NB4 (cell line): ENCODE measurements around the gene CDH12.
"Not testable (repeated sequence)": the region's sequence is repeated elsewhere in the genome, so short reads cannot be mapped to it uniquely, and the experiment has no call there.

ENCODE experiments used
- DNase-seq: peaks from one replicate; pipeline ENCODE4 v3.0.0; 2010; ENCODE audit warnings: low read depth
- H3K4me3 ChIP-seq: one replicate; pipeline ENCODE4 v1.5.1; 2011; ENCODE audit warnings: mild to moderate bottlenecking, low read depth, low read length, moderate library complexity
- CTCF ChIP-seq: IDR thresholded peaks from one replicate; pipeline ENCODE4 v1.5.1; 2012; ENCODE audit warnings: low read depth, low read length
- MAX ChIP-seq: IDR thresholded peaks from 2 replicates; pipeline ENCODE4 v1.6.1; 2011; ENCODE audit warnings: low read depth, low read length
- MYC ChIP-seq: IDR thresholded peaks from 2 replicates; pipeline ENCODE4 v1.6.1; 2011; ENCODE audit warnings: low read depth, low read length
- POLR2A ChIP-seq: IDR thresholded peaks from 2 replicates; pipeline ENCODE4 v1.6.1; 2011; ENCODE audit warnings: mild to moderate bottlenecking; ENCODE audit not compliant: insufficient read length; ENCODE audit errors: extremely low read depth

CDH12 gene

GRCh38 chr5:22245770-22246169, 607.4 kb downstream of the CDH12 start:
- DNase-seq: no peak
- TF ChIP-seq MAX: no peak
- no peak for TF ChIP-seq CTCF
- TF ChIP-seq POLR2A: no peak
- no peak for TF ChIP-seq MYC
- H3K4me3 ChIP-seq: no peak overlapping the region

GRCh38 chr5:22242532-22242931, 610.6 kb downstream of the CDH12 start:
- DNase-seq: no peak
- TF ChIP-seq POLR2A (no peak), CTCF (no peak), MAX (no peak), MYC (no peak)
- no peak overlapping the region for H3K4me3 ChIP-seq

GRCh38 chr5:22238047-22238446, 615.1 kb downstream of the CDH12 start:
- no peak for TF ChIP-seq MAX
- TF ChIP-seq CTCF: no peak
- TF ChIP-seq MYC: no peak
- no peak for TF ChIP-seq POLR2A
- no peak overlapping the region for H3K4me3 ChIP-seq
- no peak for DNase-seq

GRCh38 chr5:22226423-22226822, 626.7 kb downstream of the CDH12 start:
- no peak for DNase-seq
- TF ChIP-seq MYC: no peak
- TF ChIP-seq POLR2A: no peak
- no peak for TF ChIP-seq CTCF
- TF ChIP-seq MAX: no peak

GRCh38 chr5:22223079-22223478, 630.1 kb downstream of the CDH12 start:
- H3K4me3 ChIP-seq: no peak overlapping the region
- DNase-seq: no peak
- TF ChIP-seq POLR2A: no peak
- no peak for TF ChIP-seq MAX
- no peak for TF ChIP-seq MYC
- no peak for TF ChIP-seq CTCF

More at GRCh38 chr5:22226423-22226822, 626.7 kb downstream of the CDH12 start:
- H3K4me3 ChIP-seq: no peak overlapping the region

GRCh38 chr5:22213703-22214495, 639.2 kb downstream of the CDH12 start:
- H3K4me3 ChIP-seq: not testable (repeated sequence)
- peak; percentile 26 for DNase-seq

- H3K4me3 ChIP-seq, DNase-seq: not testable (repeated sequence)
Measured at GRCh38 chr5:22212254-22212991, 640.7 kb downstream of the CDH12 start.

GRCh38 chr5:22208463-22208862, 644.7 kb downstream of the CDH12 start:
- not testable (repeated sequence) for H3K4me3 ChIP-seq, DNase-seq

GRCh38 chr5:22188651-22189050, 664.5 kb downstream of the CDH12 start:
- H3K4me3 ChIP-seq, DNase-seq: not testable (repeated sequence)
